Thyroid gland (tissue), 4 donors: ENCODE results near the gene SMURF2. TPM values are rescaled to one million over a fixed set of nuclear protein-coding genes. Genes with fewer than 3 reads are reported as not detected.

ENCODE experiments used
- DNase-seq, 2 donors: peaks; one replicate each; pipeline ENCODE4 v3.0.0-alpha.2; 2019
- H3K27ac ChIP-seq, 3 donors: fragments of 200-600 bp; sonication (generic); 1 replicate in 2 of 3; 2 replicates in 1 of 3; pipeline ENCODE4 v1.5.1; 2016 to 2019; ENCODE audit warnings: mild to moderate bottlenecking in 1 of 3, moderate library complexity in 1 of 3
- H3K27me3 ChIP-seq: fragments of 200-600 bp; sonication (generic); one replicate; pipeline ENCODE4 v1.5.1; 2019
- H3K36me3 ChIP-seq, 2 donors: fragments of 200-600 bp; sonication (generic); one replicate each; pipeline ENCODE4 v1.5.1; 2016 to 2019
- H3K4me1 ChIP-seq, 2 donors: fragments of 200-600 bp; sonication (generic); one replicate each; pipeline ENCODE4 v1.5.1; 2017 to 2019
- H3K4me3 ChIP-seq, 3 donors: fragments of 200-600 bp; sonication (generic); replicated peaks in 1 of 3; 1 replicate in 2 of 3; 2 replicates in 1 of 3; pipeline ENCODE4 v1.5.1; 2016; ENCODE audit warnings: mild to moderate bottlenecking in 1 of 3
- H3K9me3 ChIP-seq: fragments of 200-600 bp; sonication (generic); one replicate; pipeline ENCODE4 v1.5.1; 2017
- CTCF ChIP-seq, 6 experiments: fragments of 200-600 bp in 3 of 6; fragments of 450-650 bp in 3 of 6; sonication (generic) in 3 of 6; IDR thresholded peaks; one replicate each; pipeline ENCODE4 v1.5.1; 2016 to 2019; ENCODE audit warnings: antibody characterized with exemption in 6 of 6, mild to moderate bottlenecking in 2 of 6, inconsistent platforms in 1 of 6, moderate library complexity in 1 of 6
- POLR2A ChIP-seq, 2 donors: fragments of 450-650 bp; IDR thresholded peaks; one replicate each; pipeline ENCODE4 v1.6.1; 2017; ENCODE audit warnings: antibody characterized with exemption in 2 of 2, mild to moderate bottlenecking in 2 of 2, moderate library complexity in 1 of 2
- WGBS, 2 donors: methylation state at CpG; one replicate each; pipeline ENCODE4 v1.1.5; 2017; 5-methylcytosine and 5-hydroxymethylcytosine counted together
- intact Hi-C: fragments of 100-400 bp; cut with DNase I; formaldehyde crosslinking; loops from one replicate; pipeline ENCODE4 v1.15.1; 2023
- total RNA-seq, 4 donors: library from RNA; depleted of rRNA; stranded (reverse); fragments of >200 nt; gene quantifications; one replicate each; pipeline ENCODE4 v1.2.3, GENCODE V29; 2016

The SMURF2 gene
- total RNA-seq, 4 donors from 2014 or later, result 26.3 to 39.0 (median 29.6) TPM

DNA sequence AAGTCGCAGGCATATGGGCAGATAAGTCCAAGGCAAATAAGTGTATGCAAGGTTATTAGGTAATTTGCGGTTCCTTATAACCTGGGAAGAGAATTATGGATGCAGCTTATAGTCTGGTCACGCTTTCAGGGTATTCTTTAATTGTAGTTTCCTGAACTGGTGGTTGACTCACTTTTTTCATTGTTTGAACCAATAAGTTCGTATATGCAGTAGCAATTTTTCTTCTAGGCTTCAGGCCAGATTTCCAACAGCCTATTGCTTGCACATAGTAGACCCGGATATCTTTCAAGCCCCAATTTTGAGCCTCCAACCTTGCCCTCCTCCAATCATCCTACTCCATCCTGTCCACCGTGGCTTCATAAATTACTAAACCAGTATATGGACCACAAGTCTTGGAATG, 142.5 kb downstream of the SMURF2 start:
- H3K4me1 ChIP-seq, result peaks cover 6 to 13% of the 10 kb centered on the region in 2 donors
- no peak overlapping the region for H3K27ac ChIP-seq
- 91 to 94% methylated on average over 6 of the region's 6 CpGs for WGBS, 2 donors
- H3K9me3 ChIP-seq, result no peaks in the 10 kb centered on the region
- intact Hi-C loops, result no loop called here
- H3K36me3 ChIP-seq, result peaks cover 27 to 30% of the 10 kb centered on the region in 2 donors
- H3K4me3 ChIP-seq, result no peak overlapping the region
- DNase-seq, result no peak
- no peak for TF ChIP-seq POLR2A (IDR thresholded peaks at IDR 0.05)
- no peak for TF ChIP-seq CTCF (IDR thresholded peaks at IDR 0.05)
- no peaks in the 10 kb centered on the region for H3K27me3 ChIP-seq

DNA sequence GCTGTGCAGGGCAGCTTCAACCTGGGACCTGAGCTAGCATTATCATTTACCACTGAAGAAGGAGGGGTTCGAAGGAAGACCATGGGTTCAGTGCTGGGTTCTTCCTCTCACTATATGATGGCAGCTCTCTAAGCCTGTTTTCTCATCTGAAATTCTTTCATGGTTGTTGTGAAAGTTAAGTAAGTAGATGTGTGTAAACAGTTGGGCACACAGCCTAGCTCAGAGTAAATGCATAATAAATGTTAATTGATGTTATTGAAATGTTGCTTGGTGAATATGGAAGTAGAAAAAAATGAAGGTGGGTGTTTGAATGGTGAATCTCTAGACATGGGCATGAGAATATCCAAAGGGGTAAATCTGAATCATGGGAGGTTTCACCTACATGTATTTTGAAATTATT, 146.3 kb downstream of the SMURF2 start:
- Histone ChIP-seq H3K27me3 (no peaks in the 10 kb centered on the region), H3K4me3 (no peak overlapping the region), H3K4me1 (no peaks in the 10 kb centered on the region), H3K27ac (no peak overlapping the region), H3K36me3 (peaks cover 49 to 51% of the 10 kb centered on the region in 2 donors), H3K9me3 (no peaks in the 10 kb centered on the region)
- intact Hi-C loops, result no loop called here
- DNase-seq, result no peak
- WGBS, 2 donors, result 94 to 97% methylated on average over 1 of the region's 1 CpG
- no peak for TF ChIP-seq CTCF (IDR thresholded peaks at IDR 0.05)
- no peak for TF ChIP-seq POLR2A (IDR thresholded peaks at IDR 0.05)

DNA sequence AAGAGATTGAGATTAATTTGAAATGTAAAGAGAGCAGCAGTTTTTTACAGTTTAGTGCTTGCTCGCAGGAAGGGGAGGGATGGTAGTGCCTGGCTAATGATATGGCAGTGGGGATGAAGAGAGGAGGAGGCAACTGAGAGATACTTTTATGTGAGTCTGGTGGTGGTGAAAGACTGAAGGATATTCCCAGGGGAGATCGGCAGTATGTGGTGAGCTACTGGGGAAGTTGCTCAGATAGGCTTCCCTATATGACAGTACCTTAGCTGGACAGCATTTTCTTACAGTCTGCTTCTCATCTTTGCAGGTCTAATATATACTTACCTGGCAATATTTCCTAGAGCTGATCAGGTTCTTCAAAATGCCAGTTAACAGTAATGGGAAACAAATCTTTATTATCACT, 146.7 kb downstream of the SMURF2 start:
- Histone ChIP-seq H3K27ac (no peak overlapping the region), H3K4me3 (no peak overlapping the region), H3K36me3 (peaks cover 53 to 55% of the 10 kb centered on the region in 2 donors), H3K9me3 (no peaks in the 10 kb centered on the region), H3K4me1 (no peaks in the 10 kb centered on the region), H3K27me3 (no peaks in the 10 kb centered on the region)
- DNase-seq, result no peak
- TF ChIP-seq POLR2A (IDR thresholded peaks at IDR 0.05) (no peak), CTCF (IDR thresholded peaks at IDR 0.05) (no peak)
- intact Hi-C loops, result no loop called here
- WGBS, 2 donors, result 86 to 88% methylated on average over 2 of the region's 2 CpGs

GRCh38 chr17:64509179-64509578, 152.9 kb downstream of the SMURF2 start:
- no peaks in the 10 kb centered on the region for H3K9me3 ChIP-seq
- no peak for DNase-seq
- no peak overlapping the region for H3K27ac ChIP-seq
- peaks cover 11 to 21% of the 10 kb centered on the region in 2 donors for H3K4me1 ChIP-seq
- H3K4me3 ChIP-seq, result no peak overlapping the region
- TF ChIP-seq POLR2A (IDR thresholded peaks at IDR 0.05), result no peak
- no peak for TF ChIP-seq CTCF (IDR thresholded peaks at IDR 0.05)
- H3K27me3 ChIP-seq, result no peaks in the 10 kb centered on the region
- intact Hi-C loops, result no loop called here
- peaks cover 37 to 42% of the 10 kb centered on the region in 2 donors for H3K36me3 ChIP-seq
- WGBS, 2 donors, result 92 to 93% methylated on average over 6 of the region's 6 CpGs

- peaks cover 16 to 26% of the 10 kb centered on the region in 2 donors for H3K4me1 ChIP-seq
- peaks cover 42 to 45% of the 10 kb centered on the region in 2 donors for H3K36me3 ChIP-seq
- no peak overlapping the region for H3K4me3 ChIP-seq
- TF ChIP-seq CTCF (IDR thresholded peaks at IDR 0.05), result no peak
- no peak for TF ChIP-seq POLR2A (IDR thresholded peaks at IDR 0.05)
- no peak overlapping the region for H3K27ac ChIP-seq
- 83 to 95% methylated on average over 2 of the region's 2 CpGs for WGBS, 2 donors
- H3K27me3 ChIP-seq, result no peaks in the 10 kb centered on the region
- no peak for DNase-seq
- intact Hi-C loops, result no loop called here
- H3K9me3 ChIP-seq, result no peaks in the 10 kb centered on the region
These were observed 153.4 kb downstream of the SMURF2 start for GRCh38 chr17:64508683-64509082.
